GM10248 (cell line): Measurements from ENCODE around the gene TNN.

Source experiments
- CTCF ChIA-PET: fragments of 300-600 bp; sonication (Branson Sonifier 250); formaldehyde crosslinking; extraction: SDS; loops from one replicate; lab custom pipeline; 2021; ENCODE audit warnings: antibody characterized with exemption; lab: Yijun Ruan, JAX
- POLR2A ChIA-PET: fragments of 350-650 bp; sonication (Branson Sonifier 250); formaldehyde crosslinking; extraction: SDS; loops from one replicate; lab custom pipeline; 2020; ENCODE audit warnings: antibody characterized with exemption; lab: Yijun Ruan, JAX
- DNase-seq: peaks from one replicate; pipeline ENCODE4 v3.0.0; 2012; ENCODE audit errors: extremely low spot score
- CTCF ChIP-seq: IDR thresholded peaks from 2 replicates; pipeline ENCODE4 v1.5.1; 2012; ENCODE audit warnings: mild to moderate bottlenecking, low read depth; ENCODE audit errors: extremely low read depth, missing control alignments, control extremely low read depth

The TNN gene

GRCh38 chr1:175154629-175155472 lies 87.2 kb downstream of the TNN start:
- POLR2A ChIA-PET = no interaction called here

GRCh38 chr1:175155473-175155856 lies 87.8 kb downstream of the TNN start:
- no peak for TF ChIP-seq CTCF
- no peak for DNase-seq
- POLR2A ChIA-PET = no interaction called here
- CTCF ChIA-PET = interaction anchor here (0.7 to 4.0 kb wide), 48 partner anchors 10 to 603 kb away, joined by 3 to 191 read pairs (median 5); no protein-coding TSS in a partner anchor

More at GRCh38 chr1:175154629-175155472, 87.2 kb downstream of the TNN start:
- CTCF ChIA-PET = interaction anchor here (0.7 to 4.0 kb wide), 55 partner anchors 9 to 1729 kb away, joined by 3 to 191 read pairs (median 4); no protein-coding TSS in a partner anchor
- peak; percentile 88 for TF ChIP-seq CTCF
- peak; percentile 70 for DNase-seq

GRCh38 chr1:175155936-175156335 lies 88.3 kb downstream of the TNN start:
- no peak for TF ChIP-seq CTCF
- ChIA-PET CTCF (interaction anchor here (0.7 to 4.0 kb wide), 29 partner anchors 10 to 602 kb away, joined by 3 to 191 read pairs (median 6); no protein-coding TSS in a partner anchor), POLR2A (no interaction called here)
- DNase-seq = no peak

- CTCF ChIA-PET = interaction anchor here (1.6 to 4.0 kb wide), 4 partner anchors 11 to 160 kb away, joined by 3 to 191 read pairs (median 52); no protein-coding TSS in a partner anchor
- POLR2A ChIA-PET = no interaction called here
- no peak for DNase-seq
- TF ChIP-seq CTCF = no peak
Measured at GRCh38 chr1:175157200-175157599, 89.6 kb downstream of the TNN start.

GRCh38 chr1:175158170-175158591 lies 90.5 kb downstream of the TNN start:
- ChIA-PET POLR2A (no interaction called here), CTCF (interaction anchor here (1.0 to 4.8 kb wide), 4 partner anchors 12 to 159 kb away, joined by 3 to 44 read pairs (median 14); no protein-coding TSS in a partner anchor)

GRCh38 chr1:175162955-175163354 lies 95.3 kb downstream of the TNN start:
- TF ChIP-seq CTCF = no peak
- DNase-seq = no peak
- POLR2A ChIA-PET = no interaction called here
- CTCF ChIA-PET = interaction anchor here (1.0 to 5.6 kb wide), 4 partner anchors 8 to 25 kb away, joined by 3 to 37 read pairs (median 24); no protein-coding TSS in a partner anchor

More at GRCh38 chr1:175158170-175158591, 90.5 kb downstream of the TNN start:
- no peak for TF ChIP-seq CTCF
- DNase-seq = no peak
